ENCODE results near the gene PTTG1IP. TPM values are rescaled to one million over a fixed set of nuclear protein-coding genes. Genes with fewer than 3 reads are reported as not detected.

The PTTG1IP gene
- total and polyA plus RNA-seq, 2 of the 4 experiments (the other 2 are of a cell fraction) = 167 to 194 TPM

DNA sequence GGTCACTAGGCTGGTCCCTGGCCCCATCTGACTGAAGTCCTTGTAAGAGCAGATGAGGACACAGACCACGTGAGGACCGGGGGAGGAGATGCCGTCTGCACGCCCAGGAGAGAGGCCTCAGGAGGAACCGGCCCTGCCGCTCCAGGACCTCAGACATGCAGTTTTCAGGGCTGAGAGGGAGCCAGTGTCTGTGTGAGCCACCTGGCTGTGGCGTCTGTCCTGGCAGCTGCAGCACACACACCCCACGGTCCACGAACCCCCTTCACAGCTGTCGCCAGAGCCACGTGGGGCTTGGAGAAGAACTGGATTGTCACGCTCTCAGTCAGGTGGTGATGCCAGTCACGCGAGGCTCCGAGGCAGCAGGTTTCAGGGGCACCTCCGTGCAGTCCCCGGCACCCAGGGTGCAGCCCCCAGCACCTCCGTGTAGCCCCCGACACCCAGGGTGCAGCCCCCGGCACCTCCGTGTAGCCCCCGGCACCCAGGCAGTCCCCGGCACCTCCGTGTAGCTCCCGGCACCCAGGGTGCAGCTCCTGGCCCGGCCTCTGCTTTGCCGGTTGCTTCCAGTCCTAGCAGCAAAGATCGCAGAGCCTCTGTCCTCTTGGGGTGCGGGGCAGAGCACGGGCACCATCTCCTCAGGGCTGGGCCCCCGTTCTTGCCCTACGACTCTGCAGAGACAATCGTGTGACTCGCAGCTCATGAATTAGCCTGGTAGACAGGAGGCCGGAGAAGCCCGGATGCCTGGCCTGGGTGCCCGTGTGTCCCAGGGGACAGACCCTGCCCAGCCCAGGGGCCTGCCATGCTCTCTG lies 36.6 kb downstream of the PTTG1IP start:
- Histone ChIP-seq H2AFZ (replicated peaks; ENCODE audit: low read length, poor library complexity) (peak overlapping the region; percentile 84), H3K56ac (ENCODE audit: extremely low read depth, insufficient read depth, low read length) (no peak overlapping the region), H3K4me2 (ENCODE audit: low read depth, low read length) (no peak overlapping the region), H3K4ac (ENCODE audit: low read depth, low read length) (no peak overlapping the region), H4K5ac (ENCODE audit: low read depth, low read length) (no peak overlapping the region), H3K9me3 (ENCODE audit: control insufficient read depth, insufficient read depth, low read length) (no peaks in the 10 kb centered on the region), H4K20me1 (ENCODE audit: insufficient read depth, low read length) (no peaks in the 10 kb centered on the region), H2AK9ac (replicated peaks; ENCODE audit: low read depth, low read length, poor library complexity) (peak overlapping the region; percentile 11), H3K18ac (ENCODE audit: low read depth, low read length) (no peak overlapping the region), H3K9ac (ENCODE audit: low read depth, low read length) (no peak overlapping the region), H2BK15ac (ENCODE audit: low read depth, low read length) (no peak overlapping the region), H3K14ac (replicated peaks; ENCODE audit: low read depth, low read length) (no peak overlapping the region), H4K8ac (ENCODE audit: low read depth in 2 of 2, low read length in 2 of 2) (no peak overlapping the region), H3K4me3 (ENCODE audit: insufficient read depth, low read depth, low read length) (no peak overlapping the region), H2BK5ac (ENCODE audit: low read depth, low read length, poor library complexity, severe bottlenecking) (no peak overlapping the region), H2BK20ac (ENCODE audit: low read depth, low read length) (no peak overlapping the region), H3K27ac (ENCODE audit: insufficient read depth, low read length) (no peak overlapping the region), H3K27me3 (ENCODE audit: control insufficient read depth, insufficient read depth, low read length) (peaks cover 26% of the 10 kb centered on the region), H3K9me1 (ENCODE audit: insufficient read depth, low read length) (no peaks in the 10 kb centered on the region), H3K79me1 (ENCODE audit: low read depth in 1 of 2, low read length in 2 of 2) (no peaks in the 10 kb centered on the region), H3K23ac (ENCODE audit: low read depth, low read length) (no peak overlapping the region), H3K4me1 (ENCODE audit: control insufficient read depth, insufficient read depth, low read length) (peaks cover 5% of the 10 kb centered on the region; the same call in 1 of the 2 replicates), H2AK5ac (ENCODE audit: low read depth, low read length) (no peak overlapping the region), H2BK120ac (ENCODE audit: low read depth, low read length) (no peak overlapping the region), H3K36me3 (ENCODE audit: control insufficient read depth, insufficient read depth, low read length) (no peaks in the 10 kb centered on the region), H4K91ac (ENCODE audit: insufficient read depth, low read depth, low read length) (no peak overlapping the region)
- ATAC-seq (ENCODE audit: low read depth) (no peak; the same call in none of the 2 replicates), DNase-seq (no peak)
- intact Hi-C loops (cut with micrococcal nuclease) (no loop called here), in situ Hi-C loops (cut with MboI; ENCODE audit: low sequenced_read_pairs) (no loop called here), dilution Hi-C loops (cut with HindIII; ENCODE audit: low sequenced_read_pairs, unreplicated experiment) (no loop called here)
- POLR2A ChIA-PET (ENCODE audit: unreplicated experiment) = no interaction called here
- 66% methylated on average over 14 of the region's 37 CpGs; no CpG with 5 or more reads in 1 of the 2 experiments for WGBS, 2 experiments (ENCODE audit: extremely low coverage in 2 of 2, insufficient read length in 1 of 2)
- CTCF ChIA-PET = no interaction called here
- no TSS peak for BruUV-seq (replicated peaks)
- TF ChIP-seq NFE2L2 (IDR thresholded peaks at IDR 0.05; ENCODE audit: low read depth, low read length) (no peak), CEBPB (IDR thresholded peaks at IDR 0.05; ENCODE audit: low read depth, low read length) (no peak), MAFK (IDR thresholded peaks at IDR 0.05; ENCODE audit: low read depth, low read length) (no peak)
- TF ChIP-seq, protein P1, sequence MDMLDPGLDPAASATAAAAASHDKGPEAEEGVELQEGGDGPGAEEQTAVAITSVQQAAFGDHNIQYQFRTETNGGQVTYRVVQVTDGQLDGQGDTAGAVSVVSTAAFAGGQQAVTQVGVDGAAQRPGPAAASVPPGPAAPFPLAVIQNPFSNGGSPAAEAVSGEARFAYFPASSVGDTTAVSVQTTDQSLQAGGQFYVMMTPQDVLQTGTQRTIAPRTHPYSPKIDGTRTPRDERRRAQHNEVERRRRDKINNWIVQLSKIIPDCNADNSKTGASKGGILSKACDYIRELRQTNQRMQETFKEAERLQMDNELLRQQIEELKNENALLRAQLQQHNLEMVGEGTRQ (IDR thresholded peaks at IDR 0.05; ENCODE audit: low read depth, low read length) = peak; percentile 75

All from IMR-90 (cell line).